ENCODE results near the gene NRP1.

NRP1 gene

DNA sequence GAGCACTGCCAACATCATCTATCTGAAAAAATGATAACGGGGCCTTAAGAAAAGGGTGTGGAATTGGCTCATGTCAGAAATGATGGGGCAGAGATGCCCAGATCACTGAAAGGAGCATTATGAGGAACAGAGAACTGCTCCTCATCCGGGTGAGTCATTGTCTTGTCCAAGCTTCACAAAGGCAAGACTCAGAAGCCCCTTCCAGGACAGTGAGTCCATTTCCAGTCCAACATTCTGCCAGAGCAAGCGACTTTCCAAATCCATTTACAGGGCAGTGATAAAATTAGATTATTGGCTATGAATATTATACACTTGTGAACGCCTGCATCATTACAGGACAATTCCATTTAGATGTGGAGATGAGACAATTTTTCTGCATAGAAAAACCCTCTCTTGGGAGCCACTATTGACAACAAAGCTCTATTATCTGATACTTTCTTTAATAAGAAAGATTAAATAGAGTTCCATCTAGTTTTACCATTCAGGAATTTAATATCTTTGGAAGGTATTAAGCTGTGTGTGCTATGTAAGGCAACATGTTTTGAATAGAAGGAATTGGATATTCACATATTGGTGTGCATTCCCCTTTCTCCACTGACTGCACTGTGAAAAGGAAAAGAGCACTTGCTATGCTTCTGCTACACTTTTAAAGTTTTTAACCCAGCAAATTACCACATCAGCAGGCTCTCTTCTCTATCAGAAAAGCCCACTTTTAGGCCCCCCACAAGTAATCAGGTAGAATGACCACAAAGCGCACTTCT, 159.6 kb downstream of the NRP1 start:
- DNase-seq, result no peak

DNA sequence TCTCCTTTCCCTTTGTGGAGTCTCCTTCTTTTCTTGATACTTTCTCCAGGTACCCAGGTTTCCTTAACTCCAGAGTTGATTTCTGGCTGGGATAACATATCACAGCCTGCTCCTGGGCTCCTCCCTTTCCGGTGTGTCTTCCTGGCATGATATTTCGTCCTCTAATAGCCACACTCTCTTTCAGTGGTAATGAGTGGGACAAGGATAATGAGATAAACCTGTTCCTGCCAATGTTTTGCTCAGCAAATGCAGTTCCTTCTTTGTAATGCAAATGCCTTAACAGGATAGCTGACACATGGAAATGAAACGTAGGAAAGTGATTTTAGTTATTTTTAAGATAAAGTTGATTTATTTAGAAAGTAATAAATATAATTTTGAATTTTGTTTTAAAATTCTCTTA, 168.6 kb downstream of the NRP1 start:
- no peak for DNase-seq

DNA sequence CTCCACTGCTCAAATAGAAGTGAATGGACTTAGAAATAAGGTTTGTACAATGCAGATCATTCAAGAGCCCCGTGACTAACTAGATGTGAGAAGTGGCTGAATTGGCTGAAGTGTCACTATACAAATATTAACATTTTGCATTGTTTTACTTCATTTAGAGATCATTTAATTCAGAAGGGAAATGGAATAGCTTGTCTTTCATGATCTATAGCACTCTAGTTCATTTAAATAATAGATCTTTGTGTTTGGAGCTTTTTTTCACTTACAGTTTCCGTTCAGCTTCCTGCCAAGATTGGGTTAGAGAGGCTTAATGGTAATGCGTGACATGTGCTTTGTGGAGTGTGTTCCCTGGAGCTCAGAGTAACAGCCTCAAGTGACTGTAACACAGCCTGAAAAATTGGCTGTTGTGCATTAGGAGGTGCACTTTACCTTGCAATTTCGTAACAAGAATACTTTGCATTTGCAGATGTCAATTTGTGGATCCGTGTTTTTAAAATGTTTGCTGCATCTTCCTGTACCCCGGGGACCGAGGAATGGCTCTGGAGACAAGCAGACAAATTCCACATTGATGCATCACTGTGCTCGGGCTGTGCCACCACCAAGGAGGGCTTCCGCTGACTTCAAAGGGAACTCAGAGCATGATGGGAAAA, 170.3 kb downstream of the NRP1 start:
- no peak for DNase-seq

DNA sequence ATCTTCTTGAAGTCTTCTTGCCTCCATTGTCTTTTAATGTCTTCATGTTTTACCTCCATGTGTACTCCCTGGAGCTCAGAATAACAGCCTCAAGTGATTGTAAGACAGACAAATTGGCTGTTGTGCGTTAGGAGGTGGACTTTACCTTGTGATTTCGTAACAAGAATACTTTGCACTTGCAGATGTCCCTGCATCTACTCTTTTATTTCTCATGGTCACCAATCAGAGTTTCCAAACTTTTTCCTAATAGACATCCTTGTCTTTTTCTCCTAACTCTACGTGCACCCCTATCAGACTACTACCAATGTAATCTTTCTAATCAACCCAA, 172.3 kb downstream of the NRP1 start:
- DNase-seq, result no peak

DNA sequence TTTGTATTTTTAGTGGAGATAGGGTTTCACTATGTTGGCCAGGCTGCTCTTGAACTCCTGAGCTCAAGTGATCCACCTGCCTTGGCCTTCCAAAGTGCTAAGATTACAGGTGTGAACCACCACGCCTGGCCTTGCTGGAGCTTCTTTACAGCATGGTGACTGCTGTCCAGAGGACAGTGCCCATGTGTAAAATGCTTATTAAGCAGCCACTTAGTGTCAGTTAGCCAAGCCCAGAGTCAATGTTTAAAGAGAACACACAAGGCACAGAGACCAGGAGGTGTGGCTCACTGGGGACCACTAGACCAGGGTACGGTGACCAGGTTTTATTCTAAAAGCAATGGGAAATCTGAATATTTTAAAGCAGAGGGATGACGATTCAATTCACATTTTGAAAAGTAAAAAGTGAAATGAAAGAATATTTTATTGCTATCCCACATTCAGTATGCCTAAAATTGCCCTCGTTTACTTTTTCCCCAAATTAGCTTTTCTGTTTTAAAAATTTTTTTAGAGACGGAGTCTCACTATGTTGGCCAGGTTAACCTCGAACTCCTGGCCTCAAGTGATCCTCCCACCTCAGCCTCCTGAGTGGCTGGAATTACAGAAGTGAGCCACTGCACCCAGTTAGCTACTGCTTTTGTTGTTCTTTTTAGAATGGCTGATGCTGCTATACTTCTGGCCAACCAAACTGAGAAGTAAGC, 172.8 kb downstream of the NRP1 start:
- no peak for DNase-seq

DNA sequence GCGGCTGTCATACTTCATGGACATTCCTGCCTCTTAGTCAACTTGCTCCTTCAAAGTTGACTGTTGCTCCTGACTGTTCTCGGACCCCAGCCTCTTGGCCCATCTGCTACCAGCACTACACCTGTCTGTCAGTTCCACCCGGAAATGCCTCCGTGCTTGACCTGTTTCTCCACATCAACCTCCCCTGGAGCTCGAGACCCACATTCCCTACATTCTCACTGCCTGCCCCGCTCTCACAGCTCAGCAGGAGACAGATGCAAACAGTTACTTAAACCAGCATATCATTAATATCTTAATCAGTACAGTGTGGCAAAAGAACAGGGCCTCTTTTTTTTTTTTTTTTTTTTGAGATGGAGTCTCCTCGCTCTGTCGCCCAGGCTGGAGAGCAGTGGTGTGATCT, 174.3 kb downstream of the NRP1 start:
- DNase-seq, result no peak

DNA sequence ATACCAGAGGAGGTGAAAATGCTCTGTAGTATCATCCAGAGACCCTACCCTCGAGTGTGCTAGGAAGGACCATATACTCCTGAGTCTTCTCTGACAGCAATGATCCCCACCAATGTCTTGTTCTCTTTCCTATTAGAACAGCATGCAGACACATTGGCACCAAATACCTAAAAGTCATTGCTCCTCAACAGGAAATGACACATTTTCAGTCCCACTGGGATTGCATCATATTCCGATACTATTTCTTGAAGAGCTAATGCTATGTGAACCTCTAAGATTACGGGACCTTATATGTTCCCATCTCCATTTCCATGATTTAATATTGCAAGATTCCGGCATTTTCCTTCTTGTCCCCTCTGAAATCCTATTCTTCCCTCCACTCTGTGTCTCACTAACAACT, 177.4 kb downstream of the NRP1 start:
- no peak for DNase-seq

DNA sequence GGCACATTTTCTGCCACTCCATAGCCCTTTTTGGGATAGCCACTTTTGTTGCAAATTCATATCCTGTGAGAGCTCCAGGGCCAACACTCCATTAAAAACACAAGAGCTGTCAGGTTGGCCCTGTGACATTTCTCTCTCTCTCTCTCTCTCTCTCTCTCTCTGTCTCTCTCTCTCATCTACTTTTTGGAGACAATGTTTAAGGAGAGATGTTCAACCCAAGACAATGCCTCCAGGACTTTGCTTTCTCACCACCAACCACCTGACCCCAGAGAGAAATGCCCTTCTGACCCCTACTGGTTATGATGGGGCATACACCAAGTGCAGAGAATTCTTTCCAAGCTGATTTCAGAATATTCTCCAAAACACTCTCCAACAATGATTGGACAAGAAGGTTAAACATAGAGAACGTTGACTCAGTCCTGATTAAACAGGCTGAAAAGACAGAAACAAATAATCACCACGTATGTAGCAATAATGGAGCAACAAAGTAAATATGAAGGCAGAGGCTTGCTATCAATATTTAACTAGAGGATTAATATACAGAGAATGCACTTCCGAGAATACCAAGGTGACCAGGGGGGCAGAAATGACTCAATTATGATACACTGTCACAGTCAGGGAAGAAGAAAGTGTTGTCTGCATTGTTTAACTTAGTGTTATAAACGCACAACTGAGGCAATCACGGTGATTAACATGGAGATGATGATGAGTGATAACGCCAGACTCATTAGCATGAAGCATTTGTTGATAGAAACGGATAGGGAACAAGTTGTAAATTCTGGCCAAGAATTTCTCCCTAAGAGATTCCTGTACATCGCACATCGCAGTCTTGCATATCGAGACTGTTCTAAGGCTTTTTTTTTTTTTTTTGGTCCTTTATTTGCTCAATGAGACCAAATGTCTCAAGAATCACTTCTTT, 178.5 kb downstream of the NRP1 start:
- DNase-seq, result peak; percentile 6 to 20

DNA sequence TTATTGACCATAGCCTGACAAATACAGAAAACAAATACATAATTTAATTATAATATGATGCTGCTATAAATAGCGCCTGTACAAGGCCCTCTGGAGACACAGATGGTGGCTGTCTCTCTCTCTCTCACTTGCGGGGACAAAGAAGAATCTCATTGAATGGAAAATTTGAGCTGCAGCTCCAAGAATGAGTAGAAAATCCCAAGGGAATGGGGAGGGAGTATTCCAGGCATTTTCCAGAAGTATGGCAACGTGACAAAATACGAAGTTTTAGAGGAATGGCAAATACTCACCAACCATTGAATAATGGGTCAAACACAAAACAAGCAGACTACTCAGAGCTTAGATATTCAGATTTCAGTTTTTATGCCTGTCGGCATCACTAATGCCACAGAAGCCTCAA, 179.9 kb downstream of the NRP1 start:
- no peak for DNase-seq

DNA sequence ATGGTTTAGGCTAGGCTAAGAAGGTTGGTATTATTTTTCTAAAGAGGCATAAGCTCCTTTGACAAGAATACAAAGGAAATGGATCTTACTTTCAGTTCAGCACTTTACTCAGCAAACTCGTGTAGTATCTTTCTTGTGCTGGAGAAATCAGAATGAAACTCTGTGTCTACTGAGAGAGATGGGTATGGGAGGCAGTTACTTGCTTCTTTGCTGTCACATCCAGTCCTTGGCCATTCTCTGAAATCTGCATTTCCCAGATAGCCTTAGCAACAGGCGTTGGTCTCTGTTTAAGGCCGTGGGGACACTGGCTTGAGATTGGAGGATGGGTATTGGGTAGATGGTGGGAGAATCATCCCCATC, 180.5 kb downstream of the NRP1 start:
- DNase-seq, result no peak

DNA sequence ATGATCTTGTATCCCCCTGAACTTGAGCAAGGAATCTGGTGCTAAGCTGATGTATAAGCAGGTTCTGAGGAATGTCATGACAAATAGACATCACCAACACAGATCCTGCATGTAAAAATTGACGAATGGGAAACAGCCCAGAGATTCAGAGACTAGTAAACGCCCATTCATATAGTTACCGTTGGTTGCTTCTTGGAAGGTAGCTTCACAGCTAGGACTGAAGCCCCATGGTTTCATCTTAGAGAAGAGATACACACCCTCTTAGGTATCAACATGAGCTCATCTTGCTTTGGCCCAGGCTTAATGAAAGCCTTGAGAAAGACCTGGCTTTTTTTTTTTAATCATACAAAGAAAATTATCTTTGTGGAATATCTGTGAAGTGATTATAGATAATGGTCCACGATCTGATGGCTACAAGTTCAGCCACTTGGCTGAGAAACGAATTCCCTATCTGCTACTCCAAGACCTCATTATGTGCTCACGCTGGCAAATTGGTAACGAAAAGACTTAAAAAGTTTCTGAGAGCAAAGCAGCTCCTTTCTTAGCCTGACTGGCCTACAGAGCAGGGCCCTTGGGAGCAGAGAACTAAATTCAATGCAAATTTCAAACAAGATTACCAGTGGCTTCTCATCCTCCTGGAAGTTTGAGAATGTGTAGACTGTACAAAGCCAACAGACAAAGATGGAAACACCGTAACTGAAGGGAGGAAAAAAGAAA, 181.1 kb downstream of the NRP1 start:
- no peak for DNase-seq

DNA sequence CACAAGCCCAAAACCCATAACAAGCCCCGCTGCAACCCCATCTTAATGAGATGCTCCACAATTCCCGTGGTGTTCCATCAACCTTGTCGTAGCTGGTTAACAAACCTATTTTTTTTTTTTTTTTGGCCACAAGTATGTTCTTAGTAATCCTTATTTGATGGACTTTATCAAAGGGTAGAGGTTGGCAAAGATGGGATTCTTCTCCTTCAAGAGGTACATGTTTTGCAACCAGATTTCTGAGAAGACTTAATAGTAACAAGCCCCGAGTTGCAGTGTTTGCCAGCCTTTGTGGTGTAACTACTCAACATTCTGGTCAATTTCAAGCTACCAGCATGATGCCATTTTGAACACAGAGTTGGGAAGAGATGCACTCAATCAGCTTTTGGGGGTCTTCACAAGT, 181.7 kb downstream of the NRP1 start:
- DNase-seq, result no peak

DNA sequence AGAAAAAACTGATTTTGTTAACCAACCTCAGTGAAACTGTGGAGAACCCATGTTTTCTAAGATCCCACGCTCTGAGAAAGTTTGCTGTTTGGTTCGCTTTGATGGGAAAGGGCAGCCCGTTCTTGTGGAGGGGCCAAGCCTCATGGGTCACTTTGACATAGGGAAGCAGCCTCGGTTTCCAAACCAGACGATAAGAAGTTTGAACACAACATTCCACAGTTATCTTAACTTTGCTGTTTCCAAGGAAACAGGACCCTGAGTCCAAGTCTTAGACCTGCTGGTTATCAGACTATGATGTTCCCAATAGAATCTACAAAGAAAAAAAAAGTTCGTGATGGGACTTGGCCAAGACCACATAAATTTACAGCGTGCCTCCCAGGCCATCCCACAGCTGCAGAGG, 182.3 kb downstream of the NRP1 start:
- no peak for DNase-seq

DNA sequence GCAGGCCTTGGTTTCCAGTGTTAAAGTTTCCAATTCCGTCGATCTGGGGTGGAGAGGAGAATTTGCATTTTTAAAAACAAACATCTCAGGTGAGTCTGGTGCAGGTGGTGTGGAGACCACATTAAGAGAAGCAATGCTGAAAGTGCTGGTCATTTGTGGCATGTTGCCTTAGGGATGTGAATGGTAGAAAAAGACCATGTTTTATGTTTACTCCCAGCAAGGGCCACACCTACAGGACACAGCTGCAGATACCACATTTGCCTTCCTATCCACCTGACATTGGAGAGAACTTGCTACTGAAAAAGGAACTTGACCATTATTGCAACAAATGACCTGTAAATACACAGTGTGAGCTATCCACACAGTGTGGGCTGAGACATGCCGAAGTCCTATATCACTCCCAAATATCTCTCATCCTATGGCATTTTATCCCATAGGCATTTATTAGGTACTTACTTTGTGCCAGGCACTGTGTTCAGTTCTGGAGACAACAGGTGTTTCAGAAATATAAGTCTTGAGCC, 183.1 kb downstream of the NRP1 start:
- no peak for DNase-seq

DNA sequence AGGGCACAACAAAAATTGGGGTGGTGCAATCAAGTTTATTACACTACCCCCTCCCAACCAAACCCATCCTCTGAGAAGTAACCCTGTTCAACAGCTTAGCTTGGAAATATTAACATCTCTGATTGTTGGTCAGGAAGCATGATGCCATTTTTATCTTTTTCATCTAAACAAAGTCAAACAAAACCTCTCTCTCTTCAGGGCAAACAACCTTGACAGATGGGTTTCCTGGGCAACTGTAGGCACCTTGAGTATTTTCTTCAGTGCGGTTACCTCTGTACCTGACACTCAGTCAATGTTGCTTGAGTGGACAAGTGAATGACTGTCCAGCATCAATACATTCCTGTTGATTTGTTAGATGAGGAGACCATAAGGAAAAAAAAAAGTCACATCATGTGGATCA, 183.6 kb downstream of the NRP1 start:
- DNase-seq, result no peak

DNA sequence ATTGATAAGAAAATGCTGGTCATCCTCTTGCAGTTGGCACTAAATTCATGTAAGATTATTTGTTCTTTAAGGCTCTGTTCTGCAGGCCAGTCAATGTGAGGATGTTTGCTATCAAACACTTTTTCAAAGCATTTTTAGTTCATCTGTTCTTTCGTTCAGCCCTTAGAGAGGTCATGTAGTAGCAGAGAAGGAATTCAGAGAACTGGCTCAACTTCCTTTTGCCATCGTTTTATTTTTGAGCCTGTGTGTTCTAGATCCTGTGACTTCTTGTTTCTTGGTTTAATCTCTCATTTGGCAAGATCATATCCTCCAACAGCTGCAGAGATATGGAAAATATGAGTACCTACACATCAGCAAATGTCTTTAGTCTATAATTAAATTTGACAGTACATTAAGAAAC, 184.3 kb downstream of the NRP1 start:
- no peak for DNase-seq

DNA sequence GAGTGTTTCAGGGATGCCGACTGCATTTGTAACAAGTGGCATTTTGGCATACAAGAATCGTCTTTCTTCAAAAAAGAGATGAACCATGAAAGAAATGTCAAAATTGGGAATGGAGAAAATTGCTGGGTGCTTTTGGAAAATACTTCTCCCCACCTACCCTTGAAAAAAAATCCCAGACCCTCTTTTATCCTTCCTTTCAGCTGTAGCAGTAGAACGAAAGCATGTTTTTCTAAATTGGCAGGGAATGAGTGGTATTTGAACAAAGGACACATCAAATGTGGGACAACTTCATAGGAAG, 187.5 kb downstream of the NRP1 start:
- DNase-seq, result no peak

DNA sequence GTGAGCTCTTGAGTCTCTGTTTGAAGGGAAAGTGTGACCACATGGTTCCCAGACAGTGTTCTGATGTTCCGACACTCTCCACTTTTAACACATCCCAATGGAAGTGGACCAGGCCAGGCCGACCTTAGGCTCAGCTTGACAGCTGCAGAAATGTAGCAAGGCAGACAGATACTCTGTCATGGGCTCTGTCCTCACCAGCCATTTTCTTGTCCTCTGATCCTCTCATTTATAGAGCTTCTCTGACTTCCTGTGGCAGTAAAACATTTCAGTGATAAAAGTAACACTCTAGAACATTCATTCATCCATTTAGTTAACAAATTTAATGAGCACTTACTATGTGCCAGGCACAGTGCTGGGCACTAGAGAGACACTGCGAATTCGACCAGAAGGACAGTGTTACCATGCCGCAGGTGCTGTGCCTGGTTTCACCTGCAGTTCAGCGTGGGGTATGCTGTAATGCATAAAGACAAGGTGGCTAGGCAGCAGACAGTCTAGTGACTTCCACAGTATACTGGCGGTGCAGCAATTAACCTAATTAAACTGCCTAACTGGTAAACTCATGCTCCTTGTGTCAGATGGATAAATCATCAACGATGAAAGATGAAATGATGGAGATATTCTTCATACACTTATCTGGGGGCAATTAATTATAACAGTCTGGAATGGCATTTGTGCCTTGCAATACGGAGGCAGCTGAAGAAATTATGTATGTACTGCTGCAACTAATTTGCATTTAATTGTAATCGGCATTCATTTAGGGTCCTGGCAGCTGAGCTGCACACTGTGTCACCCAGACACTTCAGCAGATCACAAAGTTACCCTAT, 188.1 kb downstream of the NRP1 start:
- no peak for DNase-seq

DNA sequence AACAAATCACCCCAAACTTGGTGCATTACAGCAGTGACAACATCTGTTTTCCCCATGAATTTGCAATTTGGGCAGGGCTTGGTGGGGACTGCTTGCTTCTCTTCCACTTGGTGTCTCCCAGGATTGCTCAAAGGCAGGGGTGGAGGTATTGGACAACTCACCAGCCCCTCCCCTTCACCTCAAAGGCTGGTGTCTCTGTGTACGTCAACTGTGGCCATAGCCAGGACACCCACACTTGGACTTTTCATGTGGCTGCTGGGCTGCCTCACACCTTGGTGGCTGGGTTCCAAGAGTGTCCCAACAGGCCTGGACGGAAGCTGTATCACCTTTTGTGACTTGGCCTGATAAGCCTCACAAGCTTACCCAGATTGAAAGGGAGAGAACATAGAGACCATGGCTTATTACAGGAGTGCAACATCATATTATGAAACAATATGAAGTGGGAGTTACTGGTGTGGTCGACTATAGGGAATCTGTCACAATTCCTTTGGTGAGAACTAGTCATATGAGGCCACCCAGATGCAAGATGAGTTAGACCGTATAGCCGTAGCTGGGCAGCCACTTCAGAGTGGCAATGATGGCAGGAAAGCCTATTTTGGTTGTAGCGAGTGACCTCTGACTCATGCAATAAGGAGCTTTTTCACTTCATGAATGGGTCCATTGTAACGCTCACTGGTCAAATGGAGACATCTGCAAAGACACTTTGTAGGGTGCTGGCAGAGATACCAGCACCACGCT, 188.8 kb downstream of the NRP1 start:
- no peak for DNase-seq

DNA sequence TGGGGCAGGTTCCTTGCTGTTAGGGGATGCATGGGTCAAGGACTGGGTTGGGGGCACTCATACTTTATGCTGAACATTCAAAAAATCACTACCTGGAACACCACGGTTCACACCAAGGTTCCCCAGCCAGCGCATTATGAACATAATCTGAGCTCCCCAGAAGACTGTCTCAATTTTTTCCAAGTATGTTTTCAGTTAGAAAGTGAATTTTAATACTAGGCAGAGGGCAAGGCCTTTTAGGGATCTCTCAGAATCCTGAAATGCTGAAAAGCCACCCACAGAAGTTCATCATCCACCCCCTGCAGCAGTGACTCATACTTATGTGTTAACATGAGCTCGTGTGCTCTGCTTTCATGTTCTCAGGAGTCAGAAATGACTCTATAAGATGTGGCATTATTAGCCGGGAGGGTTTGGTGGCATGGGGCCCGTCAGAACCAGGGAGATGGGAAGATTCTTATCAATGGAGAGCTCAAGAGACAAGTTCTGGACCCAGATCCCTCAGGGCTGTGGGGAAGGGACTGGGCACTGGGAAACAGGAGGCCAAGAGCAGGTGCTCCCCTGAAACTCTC, 191.2 kb downstream of the NRP1 start:
- DNase-seq, result no peak

DNA sequence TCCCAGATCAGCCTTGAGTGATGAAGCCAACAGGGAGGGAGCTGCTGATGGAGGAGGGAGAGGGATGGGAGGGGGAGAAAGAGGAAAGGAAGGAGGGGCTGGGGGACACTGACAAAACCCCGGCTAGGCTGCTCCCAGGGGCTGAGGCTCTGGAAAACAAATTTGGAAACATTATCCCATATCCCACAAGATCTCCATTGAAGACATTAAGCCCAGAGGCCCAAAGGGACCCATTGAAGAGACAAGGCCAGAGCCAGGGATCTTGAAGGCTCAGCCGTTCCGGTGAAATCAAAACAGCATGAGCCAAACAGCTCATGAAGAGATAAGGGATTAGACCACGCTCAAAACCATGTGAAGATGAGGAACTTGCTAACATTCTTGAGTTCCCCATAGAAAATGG, 192.2 kb downstream of the NRP1 start:
- DNase-seq, result no peak

All from AML-193 (cell line).